Measurements from ENCODE around the gene SLC9A8.
"Not testable (repeated sequence)": the region's sequence is repeated elsewhere in the genome, so short reads cannot be mapped to it uniquely, and the experiment has no call there.

Gene SLC9A8

GRCh38 chr20:49851991-49852390, 39.4 kb downstream of the SLC9A8 start:
- DNase-seq: no peak

- no peak for DNase-seq
These were observed 40.0 kb downstream of the SLC9A8 start for GRCh38 chr20:49852522-49853080.

GRCh38 chr20:49853640-49854039, 41.0 kb downstream of the SLC9A8 start:
- no peak for DNase-seq

GRCh38 chr20:49854190-49854875, 41.7 kb downstream of the SLC9A8 start:
- no peak for DNase-seq

GRCh38 chr20:49856904-49857303, 44.3 kb downstream of the SLC9A8 start:
- DNase-seq: no peak

- DNase-seq: no peak
These were observed 45.5 kb downstream of the SLC9A8 start for GRCh38 chr20:49858076-49858585.

GRCh38 chr20:49859011-49859410, 46.4 kb downstream of the SLC9A8 start:
- DNase-seq: no peak

- no peak for DNase-seq
These were observed 47.2 kb downstream of the SLC9A8 start for GRCh38 chr20:49859807-49860206.

GRCh38 chr20:49861232-49861631, 48.6 kb downstream of the SLC9A8 start:
- not testable (repeated sequence) for DNase-seq

GRCh38 chr20:49862607-49863200, 50.1 kb downstream of the SLC9A8 start:
- no peak for DNase-seq

GRCh38 chr20:49863666-49864065, 51.0 kb downstream of the SLC9A8 start:
- no peak for DNase-seq

GRCh38 chr20:49865559-49865958, 52.9 kb downstream of the SLC9A8 start:
- no peak for DNase-seq

GRCh38 chr20:49866051-49866450, 53.4 kb downstream of the SLC9A8 start:
- no peak for DNase-seq

- no peak for DNase-seq
These were observed 55.0 kb downstream of the SLC9A8 start for GRCh38 chr20:49867453-49868215.

GRCh38 chr20:49868538-49868937, 55.9 kb downstream of the SLC9A8 start:
- DNase-seq: no peak

- DNase-seq: no peak
These were observed 56.3 kb downstream of the SLC9A8 start for GRCh38 chr20:49868964-49869363.

- DNase-seq: no peak
These were observed 57.6 kb downstream of the SLC9A8 start for GRCh38 chr20:49870261-49870660.

GRCh38 chr20:49871391-49871948, 58.8 kb downstream of the SLC9A8 start:
- DNase-seq: no peak

- DNase-seq: no peak
These were observed 59.4 kb downstream of the SLC9A8 start for GRCh38 chr20:49872056-49872455.

GRCh38 chr20:49874696-49875095, 62.1 kb downstream of the SLC9A8 start:
- DNase-seq: no peak

- no peak for DNase-seq
These were observed 64.8 kb downstream of the SLC9A8 start for GRCh38 chr20:49877386-49877921.

- DNase-seq: no peak
These were observed 66.3 kb downstream of the SLC9A8 start for GRCh38 chr20:49878977-49879376.

GRCh38 chr20:49880177-49880576, 67.5 kb downstream of the SLC9A8 start:
- no peak for DNase-seq

Data from stimulated activated naive CD4-positive, alpha-beta T cell treated with Interleukin-2 at 50 U/mL for 16 hours (primary cell).